ENCODE data around the gene SRGN.

SRGN gene

DNA sequence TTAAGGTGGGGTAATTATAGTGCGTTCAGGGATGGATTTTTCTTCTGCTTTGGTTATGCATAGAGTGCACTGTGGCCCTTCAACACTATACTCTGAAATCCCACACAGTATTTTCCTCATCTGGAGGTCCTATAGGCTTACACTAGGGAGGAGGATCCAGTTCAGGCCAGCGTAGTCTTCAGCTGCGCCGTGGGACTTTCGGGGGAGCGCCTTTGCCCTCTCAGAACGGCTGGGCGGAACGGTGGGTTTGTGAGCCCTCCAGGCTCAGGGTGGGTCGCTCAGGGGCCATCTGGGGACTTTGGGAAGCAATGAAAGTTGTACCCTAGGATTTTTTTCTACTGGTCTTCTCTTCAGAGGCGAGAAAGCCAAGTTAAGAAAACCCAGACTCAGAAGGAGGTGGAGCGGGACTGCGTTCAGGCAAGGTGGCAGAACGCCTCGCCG is 35.4 kb downstream of the SRGN start:
- TF ChIP-seq RAD21 (IDR thresholded peaks at IDR 0.05; ENCODE audit: low read depth) (peak; percentile 36; the same call in 1 of the 2 replicates), TAF1 (IDR thresholded peaks at IDR 0.05; ENCODE audit: low read depth) (no peak), FOXM1 (IDR thresholded peaks at IDR 0.05; ENCODE audit: borderline replicate concordance, low read depth) (no peak)

DNA sequence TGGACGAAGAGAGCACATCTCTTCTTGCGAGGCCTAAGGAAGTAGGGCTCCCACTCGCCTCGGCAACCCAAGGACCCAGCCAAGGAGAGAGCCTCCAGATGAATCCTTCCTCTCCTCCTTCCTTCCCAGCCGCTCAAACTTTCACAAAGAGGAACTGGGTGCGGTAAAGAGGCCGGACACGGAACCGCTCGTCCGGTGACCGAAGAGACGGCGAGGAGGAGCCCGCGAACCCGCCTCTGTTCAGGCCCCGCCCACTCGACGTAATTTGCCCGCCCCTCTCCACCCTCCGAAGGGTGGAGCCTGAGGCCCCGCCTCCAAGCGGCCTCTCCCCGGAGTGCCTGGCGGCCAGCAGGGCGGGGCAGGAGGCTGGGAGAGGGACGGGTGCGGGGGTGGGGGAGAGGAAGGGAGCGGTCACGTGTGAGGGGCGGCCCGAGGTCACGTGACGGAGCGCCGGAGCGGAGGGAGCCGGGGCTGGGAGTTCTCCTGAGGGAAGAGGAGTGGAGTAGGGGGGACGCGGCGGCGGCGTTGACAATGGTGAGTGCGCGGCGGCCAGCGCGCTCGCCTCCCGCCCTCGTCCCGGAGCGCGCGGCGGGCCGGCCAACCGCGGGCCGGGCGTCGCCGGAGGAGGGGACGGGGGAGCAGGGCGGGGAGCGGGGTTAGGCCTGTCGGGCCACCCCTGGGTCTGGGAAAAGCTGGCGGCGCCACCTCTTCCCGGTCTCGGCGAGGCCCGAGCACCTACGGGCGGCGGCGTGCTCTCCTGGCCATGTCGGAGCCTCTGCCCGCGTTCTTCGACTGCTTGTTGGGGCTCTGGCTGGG is 36.1 kb downstream of the SRGN start, which contains the start of gene VPS26A:
VPS26A (plus strand) TSS at position 432 of the 816 bp plus-strand sequence; CDS start at position 532, 100 bp downstream.
- TF ChIP-seq, protein P1, sequence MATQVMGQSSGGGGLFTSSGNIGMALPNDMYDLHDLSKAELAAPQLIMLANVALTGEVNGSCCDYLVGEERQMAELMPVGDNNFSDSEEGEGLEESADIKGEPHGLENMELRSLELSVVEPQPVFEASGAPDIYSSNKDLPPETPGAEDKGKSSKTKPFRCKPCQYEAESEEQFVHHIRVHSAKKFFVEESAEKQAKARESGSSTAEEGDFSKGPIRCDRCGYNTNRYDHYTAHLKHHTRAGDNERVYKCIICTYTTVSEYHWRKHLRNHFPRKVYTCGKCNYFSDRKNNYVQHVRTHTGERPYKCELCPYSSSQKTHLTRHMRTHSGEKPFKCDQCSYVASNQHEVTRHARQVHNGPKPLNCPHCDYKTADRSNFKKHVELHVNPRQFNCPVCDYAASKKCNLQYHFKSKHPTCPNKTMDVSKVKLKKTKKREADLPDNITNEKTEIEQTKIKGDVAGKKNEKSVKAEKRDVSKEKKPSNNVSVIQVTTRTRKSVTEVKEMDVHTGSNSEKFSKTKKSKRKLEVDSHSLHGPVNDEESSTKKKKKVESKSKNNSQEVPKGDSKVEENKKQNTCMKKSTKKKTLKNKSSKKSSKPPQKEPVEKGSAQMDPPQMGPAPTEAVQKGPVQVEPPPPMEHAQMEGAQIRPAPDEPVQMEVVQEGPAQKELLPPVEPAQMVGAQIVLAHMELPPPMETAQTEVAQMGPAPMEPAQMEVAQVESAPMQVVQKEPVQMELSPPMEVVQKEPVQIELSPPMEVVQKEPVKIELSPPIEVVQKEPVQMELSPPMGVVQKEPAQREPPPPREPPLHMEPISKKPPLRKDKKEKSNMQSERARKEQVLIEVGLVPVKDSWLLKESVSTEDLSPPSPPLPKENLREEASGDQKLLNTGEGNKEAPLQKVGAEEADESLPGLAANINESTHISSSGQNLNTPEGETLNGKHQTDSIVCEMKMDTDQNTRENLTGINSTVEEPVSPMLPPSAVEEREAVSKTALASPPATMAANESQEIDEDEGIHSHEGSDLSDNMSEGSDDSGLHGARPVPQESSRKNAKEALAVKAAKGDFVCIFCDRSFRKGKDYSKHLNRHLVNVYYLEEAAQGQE (IDR thresholded peaks at IDR 0.05; ENCODE audit: low read depth): no peak
- TF ChIP-seq, protein P2, sequence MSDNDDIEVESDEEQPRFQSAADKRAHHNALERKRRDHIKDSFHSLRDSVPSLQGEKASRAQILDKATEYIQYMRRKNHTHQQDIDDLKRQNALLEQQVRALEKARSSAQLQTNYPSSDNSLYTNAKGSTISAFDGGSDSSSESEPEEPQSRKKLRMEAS (IDR thresholded peaks at IDR 0.05): peak; percentile 65; the same call in 1 of the 2 replicates
- TF ChIP-seq EP300 (IDR thresholded peaks at IDR 0.05; ENCODE audit: borderline replicate concordance) (0 out of 2 replicates have a peak, but pooled peaks have one; percentile 19), TAF1 (IDR thresholded peaks at IDR 0.05; ENCODE audit: low read depth) (peak; percentile 73), CREB1 (IDR thresholded peaks at IDR 0.05; ENCODE audit: low read depth) (no peak), CEBPB (IDR thresholded peaks at IDR 0.05) (no peak), EGR1 (IDR thresholded peaks at IDR 0.05) (peak; percentile 92), FOXM1 (IDR thresholded peaks at IDR 0.05; ENCODE audit: borderline replicate concordance, low read depth) (no peak)
- TF ChIP-seq, protein P3, sequence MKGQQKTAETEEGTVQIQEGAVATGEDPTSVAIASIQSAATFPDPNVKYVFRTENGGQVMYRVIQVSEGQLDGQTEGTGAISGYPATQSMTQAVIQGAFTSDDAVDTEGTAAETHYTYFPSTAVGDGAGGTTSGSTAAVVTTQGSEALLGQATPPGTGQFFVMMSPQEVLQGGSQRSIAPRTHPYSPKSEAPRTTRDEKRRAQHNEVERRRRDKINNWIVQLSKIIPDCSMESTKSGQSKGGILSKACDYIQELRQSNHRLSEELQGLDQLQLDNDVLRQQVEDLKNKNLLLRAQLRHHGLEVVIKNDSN (IDR thresholded peaks at IDR 0.05): peak; percentile 99

DNA sequence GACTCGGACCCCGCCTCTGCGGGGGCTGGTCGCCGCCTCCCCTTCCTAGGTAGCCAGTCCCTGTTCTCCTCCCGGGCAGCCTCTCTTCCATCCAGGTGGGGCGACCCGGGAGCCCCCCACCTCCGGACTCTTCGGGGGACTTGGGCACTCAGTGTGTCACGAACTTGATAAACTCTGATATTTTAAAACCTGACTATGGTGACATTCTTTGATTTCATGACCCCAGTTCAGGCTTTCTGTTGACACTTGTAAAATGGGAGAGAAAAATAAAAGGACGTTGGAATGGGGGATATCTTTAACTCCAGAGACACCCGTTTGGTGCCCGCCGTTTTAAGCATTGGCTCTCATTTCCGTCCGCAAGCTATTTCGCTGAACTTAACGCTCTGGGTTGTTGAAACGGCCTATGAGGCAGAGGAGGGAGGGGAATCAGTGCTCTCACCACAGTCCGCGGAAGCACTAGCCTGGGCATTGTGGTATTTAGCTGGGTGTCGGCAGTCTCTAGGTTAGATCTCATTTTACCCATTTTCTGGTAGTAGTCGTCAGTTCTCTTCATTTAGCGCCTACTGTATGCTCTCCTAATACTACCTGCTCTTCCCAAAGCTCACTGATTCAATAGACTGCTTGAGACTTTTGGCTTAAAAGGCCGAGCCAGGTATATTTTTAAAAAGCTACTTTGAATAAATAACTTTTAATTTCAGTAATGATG is 36.8 kb downstream of the SRGN start:
- TF ChIP-seq RAD21 (IDR thresholded peaks at IDR 0.05; ENCODE audit: low read depth) (no peak), CREB1 (IDR thresholded peaks at IDR 0.05; ENCODE audit: low read depth) (no peak), FOXM1 (IDR thresholded peaks at IDR 0.05; ENCODE audit: borderline replicate concordance, low read depth) (no peak), TCF12 (IDR thresholded peaks at IDR 0.05; ENCODE audit: low read depth) (no peak), EGR1 (IDR thresholded peaks at IDR 0.05) (peak; percentile 58; the same call in 1 of the 2 replicates), EP300 (IDR thresholded peaks at IDR 0.05; ENCODE audit: borderline replicate concordance) (0 out of 2 replicates have a peak, but pooled peaks have one; percentile 13), ZBTB7A (IDR thresholded peaks at IDR 0.05; ENCODE audit: low read depth) (peak; percentile 70; the same call in 1 of the 2 replicates), YY1 (IDR thresholded peaks at IDR 0.05; ENCODE audit: low read depth) (no peak), TAF1 (IDR thresholded peaks at IDR 0.05; ENCODE audit: low read depth) (0 out of 2 replicates have a peak, but pooled peaks have one; percentile 7), CEBPB (IDR thresholded peaks at IDR 0.05) (no peak), TEAD4 (IDR thresholded peaks at IDR 0.05) (no peak), NFIC (IDR thresholded peaks at IDR 0.05) (0 out of 2 replicates have a peak, but pooled peaks have one; percentile 10)
- TF ChIP-seq, protein P1 (IDR thresholded peaks at IDR 0.05; ENCODE audit: low read depth): no peak
- TF ChIP-seq, protein P3 (IDR thresholded peaks at IDR 0.05): no peak
- TF ChIP-seq, protein P2 (IDR thresholded peaks at IDR 0.05): no peak; the same call in 1 of the 2 replicates

DNA sequence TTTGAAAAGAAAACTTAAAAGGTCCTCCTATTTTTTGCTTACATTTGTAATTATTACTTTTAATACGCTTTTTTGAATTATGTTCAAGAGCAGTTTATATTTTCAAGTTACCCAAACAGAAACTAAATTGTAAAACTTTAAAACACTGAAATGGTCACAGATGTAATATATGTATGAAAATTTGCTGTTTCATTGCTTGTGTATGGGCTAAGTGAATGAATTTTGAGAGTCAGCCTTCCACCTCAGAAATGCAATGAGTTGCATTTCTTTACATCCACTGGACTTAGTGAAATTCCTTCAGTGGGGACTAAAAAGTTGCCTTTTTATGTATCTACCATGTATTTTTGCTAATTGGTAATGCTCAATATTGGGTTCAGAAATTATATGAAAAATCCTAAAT is 37.7 kb downstream of the SRGN start:
- TF ChIP-seq TCF12 (IDR thresholded peaks at IDR 0.05; ENCODE audit: low read depth) (no peak), EP300 (IDR thresholded peaks at IDR 0.05; ENCODE audit: borderline replicate concordance) (no peak), RAD21 (IDR thresholded peaks at IDR 0.05; ENCODE audit: low read depth) (no peak), CREB1 (IDR thresholded peaks at IDR 0.05; ENCODE audit: low read depth) (no peak), FOXM1 (IDR thresholded peaks at IDR 0.05; ENCODE audit: borderline replicate concordance, low read depth) (no peak), CEBPB (IDR thresholded peaks at IDR 0.05) (no peak), YY1 (IDR thresholded peaks at IDR 0.05; ENCODE audit: low read depth) (no peak), ZBTB7A (IDR thresholded peaks at IDR 0.05; ENCODE audit: low read depth) (no peak), NFIC (IDR thresholded peaks at IDR 0.05) (no peak), TAF1 (IDR thresholded peaks at IDR 0.05; ENCODE audit: low read depth) (no peak), EGR1 (IDR thresholded peaks at IDR 0.05) (no peak), TEAD4 (IDR thresholded peaks at IDR 0.05) (no peak)
- TF ChIP-seq, protein P2 (IDR thresholded peaks at IDR 0.05): no peak
- TF ChIP-seq, protein P1 (IDR thresholded peaks at IDR 0.05; ENCODE audit: low read depth): no peak
- TF ChIP-seq, protein P3 (IDR thresholded peaks at IDR 0.05): no peak
